Hematopoietic multipotent progenitor cell treated with erythropoietin and hydrocortisone succinate and interleukin-3 and kit ligand, for 4 days (in vitro differentiated cells): Measurements from ENCODE around the gene FOXL2.

Experiments used
- DNase-seq: peaks from one replicate; pipeline ENCODE4 v3.0.0-alpha.2; 2015

The FOXL2 gene

DNA sequence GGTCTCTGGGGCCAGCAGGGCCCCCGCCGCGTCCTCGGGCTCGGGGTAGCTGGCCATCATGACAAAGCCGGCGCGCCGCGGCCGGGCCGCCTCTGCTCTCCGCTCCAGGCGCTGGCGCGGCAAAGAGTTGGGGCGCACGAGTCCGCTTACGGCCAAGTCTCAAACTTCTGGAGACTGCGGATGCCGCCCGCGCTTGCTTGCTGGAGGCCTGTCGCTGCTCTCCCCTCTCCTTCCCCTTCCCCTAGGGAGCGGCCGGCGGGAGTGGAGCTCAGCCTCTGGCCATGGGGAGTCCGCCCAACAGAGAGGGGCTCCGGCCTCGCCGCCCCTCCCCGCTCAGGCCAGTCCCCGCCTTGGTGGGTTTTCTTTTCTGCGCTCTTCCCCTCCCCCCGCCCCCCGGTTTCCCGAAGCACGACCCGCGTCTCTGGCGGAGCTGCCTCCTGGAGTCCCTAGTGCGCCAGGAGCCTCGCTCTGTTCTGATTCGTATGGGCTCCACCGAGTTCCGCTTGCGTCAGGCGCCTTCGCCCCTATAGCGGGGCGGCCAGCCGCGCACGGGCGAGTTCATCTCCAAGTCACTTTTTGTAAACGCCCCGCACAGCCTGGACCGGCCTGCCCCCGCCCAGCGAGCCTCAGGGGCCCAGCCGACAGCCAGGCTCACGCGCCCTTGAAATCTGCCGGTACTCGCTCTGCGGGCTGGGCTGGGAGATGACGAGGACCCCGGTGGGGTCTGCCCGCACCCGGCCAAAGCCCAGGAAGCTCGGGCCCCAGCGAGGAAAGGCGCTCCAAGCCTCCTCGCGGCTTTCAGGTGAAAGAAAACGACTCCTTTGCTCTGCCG, at the start of gene FOXL2, which contains the start of gene FOXL2NB:
Gene FOXL2 (minus strand): TSS at position 475 of the 832 bp plus-strand sequence. CDS start 415 bp downstream, at position 60.
Gene FOXL2NB (plus strand): TSS at position 555 of the 832 bp plus-strand sequence. CDS start 148 bp downstream, at position 703.
- peak; percentile 63 for DNase-seq

GRCh38 chr3:138995706-138996105, 48.8 kb upstream of the FOXL2 start:
- no peak for DNase-seq

GRCh38 chr3:138987181-138987580, 40.2 kb upstream of the FOXL2 start:
- no peak for DNase-seq

DNA sequence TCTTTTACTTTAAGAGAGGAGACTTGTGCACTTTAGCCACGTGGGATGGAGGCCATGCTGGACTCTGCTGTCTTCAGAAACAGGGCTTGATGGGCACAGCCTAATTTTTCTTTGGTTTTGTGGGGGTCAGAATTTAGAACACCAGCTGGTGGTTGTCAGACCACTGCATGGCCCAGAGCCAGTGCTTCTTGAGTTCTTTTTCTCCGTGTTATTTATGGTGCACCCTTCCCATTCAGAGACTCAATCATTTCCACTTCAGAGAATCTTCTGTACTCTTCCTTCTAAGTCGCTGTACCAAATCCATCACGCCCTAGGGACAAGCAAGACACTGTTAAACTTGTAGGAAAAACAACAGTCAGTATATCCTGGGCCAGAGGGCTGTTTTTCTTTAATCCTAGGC, 39.0 kb upstream of the FOXL2 start:
- DNase-seq = no peak

- DNase-seq = no peak
Measured at GRCh38 chr3:138984816-138985215, 37.9 kb upstream of the FOXL2 start.

- no peak for DNase-seq
Measured at GRCh38 chr3:138976047-138976446, 29.1 kb upstream of the FOXL2 start.

GRCh38 chr3:138975351-138975750, 28.4 kb upstream of the FOXL2 start:
- DNase-seq = no peak

DNA sequence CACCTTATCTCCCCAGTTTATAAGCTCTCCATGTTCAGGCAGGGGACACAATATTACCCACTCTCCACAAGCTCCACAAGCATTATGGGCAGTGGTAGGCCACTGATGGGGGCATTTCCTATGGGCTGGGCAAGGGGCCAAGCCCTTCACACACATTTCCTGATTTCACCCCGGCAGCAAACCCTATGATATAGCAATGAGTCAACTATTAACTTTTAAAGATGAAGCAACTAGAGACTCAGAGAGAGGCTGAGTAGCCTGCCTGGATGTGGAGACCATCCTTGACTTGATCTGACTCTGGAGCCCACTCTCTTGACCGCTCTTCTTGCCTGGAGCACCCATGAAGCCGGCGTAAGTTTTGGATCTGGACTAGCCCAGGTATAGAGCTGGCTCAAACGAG, 27.5 kb upstream of the FOXL2 start:
- peak; percentile 65 for DNase-seq

GRCh38 chr3:138972941-138973340, 26.0 kb upstream of the FOXL2 start:
- no peak for DNase-seq

- DNase-seq = no peak
Measured at GRCh38 chr3:138971766-138972320, 24.9 kb upstream of the FOXL2 start.

DNA sequence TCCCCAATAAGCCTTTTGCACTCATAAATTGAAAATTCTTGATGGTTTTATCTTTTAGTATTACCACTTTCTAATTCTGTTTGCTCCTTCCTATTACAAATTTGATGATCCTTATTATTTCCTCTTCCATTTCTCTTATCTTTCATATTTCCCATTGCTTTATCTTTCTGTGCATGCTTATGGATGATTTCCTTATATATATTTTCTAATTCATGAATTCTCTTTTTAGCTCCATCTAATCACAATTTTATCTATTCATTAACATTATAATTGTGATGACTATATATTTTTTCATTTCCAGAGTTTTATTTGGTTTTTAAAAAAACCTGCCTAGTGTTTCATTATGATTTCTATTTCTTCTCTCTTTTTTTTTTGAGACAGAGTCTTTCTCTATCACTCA, 18.0 kb upstream of the FOXL2 start:
- no peak for DNase-seq

DNA sequence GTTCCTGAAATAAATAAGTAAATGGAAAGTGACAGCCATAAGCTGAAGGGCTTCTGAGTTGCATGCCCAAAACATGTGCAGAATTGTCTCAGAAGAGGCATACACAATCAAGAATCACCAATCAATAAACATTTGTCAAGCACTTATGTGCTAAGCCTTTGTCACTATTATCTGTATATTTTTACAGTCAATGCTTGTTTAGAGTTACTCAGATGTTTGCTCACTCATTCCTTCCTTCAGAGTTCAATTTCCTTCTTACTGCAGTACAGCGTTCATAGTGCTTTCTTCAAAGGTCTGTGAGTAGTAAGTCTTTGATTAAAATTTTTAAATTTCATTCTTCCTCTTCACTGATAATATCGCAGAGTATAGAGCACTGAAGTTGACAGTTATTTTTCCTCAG, 17.3 kb upstream of the FOXL2 start:
- no peak for DNase-seq

- DNase-seq = no peak
Measured at GRCh38 chr3:138962854-138963560, 16.1 kb upstream of the FOXL2 start.

- DNase-seq = no peak
Measured at GRCh38 chr3:138960417-138960852, 13.5 kb upstream of the FOXL2 start.

DNA sequence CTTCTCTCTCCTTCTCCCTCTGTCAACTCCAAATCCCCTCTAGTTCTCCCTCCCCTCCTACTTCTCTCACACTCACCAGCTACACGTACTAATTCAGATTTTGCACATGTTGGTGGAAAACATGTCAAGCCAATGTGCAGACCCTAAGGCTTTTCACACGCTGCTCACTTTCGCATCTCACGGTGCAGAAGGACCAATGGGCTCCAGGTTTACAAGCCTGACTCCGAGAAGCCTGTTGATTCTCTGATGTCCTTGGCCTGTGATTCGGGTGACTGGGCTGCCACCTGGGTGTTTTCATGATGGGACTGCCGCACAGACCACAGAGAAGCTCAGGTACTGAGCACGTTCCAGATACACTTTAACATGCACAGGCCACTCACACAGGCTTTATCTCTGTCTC, 3.8 kb upstream of the FOXL2 start:
- no peak for DNase-seq

GRCh38 chr3:138950006-138950644, 3.2 kb upstream of the FOXL2 start:
- peak; percentile 46 for DNase-seq

- no peak for DNase-seq
Measured at GRCh38 chr3:138949445-138950005, 2.6 kb upstream of the FOXL2 start.

- DNase-seq = no peak
Measured at GRCh38 chr3:138949002-138949418, 2.1 kb upstream of the FOXL2 start.

DNA sequence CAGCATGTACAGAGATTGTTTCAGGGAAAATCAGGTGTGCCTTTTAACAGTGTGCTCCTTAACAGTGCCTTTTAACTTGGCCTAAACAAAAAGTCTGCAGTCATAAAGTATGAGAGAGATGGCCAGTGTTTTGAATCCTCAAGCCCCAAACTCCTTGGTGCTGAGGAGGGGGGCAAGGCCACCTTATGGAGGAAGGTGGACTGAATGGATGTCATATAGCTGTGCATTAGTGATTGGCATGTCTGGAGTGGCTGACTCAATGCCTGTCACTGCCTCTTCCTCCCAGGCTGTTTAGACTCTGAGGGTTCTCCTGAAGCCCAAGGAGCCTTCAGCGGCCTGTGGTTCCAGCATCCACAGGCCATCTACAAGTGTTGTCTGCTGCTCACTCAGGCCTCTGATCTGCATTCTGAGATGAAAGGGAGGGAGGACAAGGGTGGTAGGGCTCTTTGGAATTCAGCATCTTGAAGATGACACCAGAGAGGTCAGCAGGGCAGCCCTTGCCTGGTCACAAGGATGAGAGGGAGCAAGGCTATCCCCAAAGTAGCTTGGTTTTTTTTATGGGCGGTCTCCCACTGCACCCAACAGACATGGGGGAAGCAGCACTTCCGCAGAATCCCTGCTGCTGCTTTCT, 1.5 kb upstream of the FOXL2 start:
- no peak for DNase-seq

DNA sequence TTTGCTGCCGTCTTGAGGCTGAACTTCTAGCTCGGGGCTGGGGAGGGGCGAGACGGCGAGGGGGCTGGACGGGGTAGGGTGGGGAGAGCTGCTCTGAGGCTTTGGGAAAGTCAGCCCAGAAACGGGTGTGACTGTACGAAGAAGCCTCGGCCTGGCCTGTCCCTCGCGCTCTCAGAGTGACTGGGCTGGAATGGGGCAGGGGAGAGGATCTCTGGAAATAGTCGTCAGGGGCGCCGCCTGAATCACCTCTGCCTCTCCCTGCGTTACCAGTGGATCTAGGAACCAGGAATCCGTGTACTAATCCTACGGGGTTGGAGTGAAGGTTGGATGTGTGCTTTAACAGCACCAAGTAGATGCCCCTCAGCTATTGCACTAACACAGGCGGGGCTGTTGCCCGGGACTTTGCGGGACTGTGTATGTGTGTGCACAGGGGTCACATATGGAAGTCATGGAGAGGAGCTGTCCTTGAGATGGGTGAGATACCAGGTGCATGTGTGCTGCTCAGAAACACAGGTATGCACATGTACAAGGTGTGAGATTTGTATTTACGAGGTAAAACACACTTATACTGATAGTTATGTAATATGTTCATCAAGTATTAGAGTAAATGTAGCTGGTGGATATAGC, 671 bp upstream of the FOXL2 start:
- no peak for DNase-seq

DNA sequence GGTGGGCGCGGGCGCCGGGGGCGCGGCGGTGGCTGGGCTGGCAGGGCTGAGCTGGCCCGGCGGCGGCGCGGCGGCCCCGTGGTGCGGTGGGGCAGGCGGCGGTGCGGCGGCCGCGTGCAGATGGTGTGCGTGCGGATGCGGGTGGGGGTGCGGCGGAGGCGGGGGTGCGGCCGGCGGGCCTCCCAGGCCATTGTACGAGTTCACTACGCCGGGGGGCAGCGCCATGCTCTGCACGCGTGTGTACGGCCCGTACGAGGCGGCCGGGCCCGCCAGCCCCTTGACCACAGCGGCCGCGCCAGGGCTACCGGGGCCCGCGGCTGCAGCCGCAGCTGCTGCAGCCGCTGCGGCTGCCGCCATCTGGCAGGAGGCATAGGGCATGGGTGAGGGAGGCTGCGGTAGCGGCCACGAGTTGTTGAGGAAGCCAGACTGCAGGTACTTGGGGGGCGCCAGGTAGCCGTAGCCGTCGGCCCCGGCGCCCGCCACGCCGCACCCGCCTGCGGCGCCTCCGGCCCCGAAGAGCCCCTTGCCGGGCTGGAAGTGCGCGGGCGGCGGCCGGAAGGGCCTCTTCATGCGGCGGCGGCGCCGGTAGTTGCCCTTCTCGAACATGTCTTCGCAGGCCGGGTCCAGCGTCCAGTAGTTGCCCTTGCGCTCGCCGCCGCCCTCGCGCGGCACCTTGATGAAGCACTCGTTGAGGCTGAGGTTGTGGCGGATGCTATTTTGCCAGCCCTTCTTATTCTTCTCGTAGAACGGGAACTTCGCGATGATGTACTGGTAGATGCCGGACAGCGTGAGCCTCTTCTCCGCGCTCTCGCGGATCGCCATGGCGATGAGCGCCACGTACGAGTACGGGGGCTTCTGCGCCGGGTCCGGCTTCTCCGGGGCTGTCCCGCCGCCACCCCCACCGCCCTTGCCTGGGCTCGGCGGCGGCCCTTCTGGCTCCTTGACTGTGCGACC, 951 bp downstream of the FOXL2 start:
- DNase-seq = peak; percentile 81
